ENCODE measurements around the gene MIX23. TPM values are rescaled to one million over a fixed set of nuclear protein-coding genes. Genes with fewer than 3 reads are reported as not detected.

MIX23 gene
- total and polyA plus RNA-seq, 2 of the 4 experiments (the other 2 are of a cell fraction), result 10.0 to 26.7 TPM

Small RNA genes within 50 kb of the gene (microRNA-seq; reads per million reads assigned to microRNA genes)
- not detected for gene AC083798.1 (ENCODE audit: insufficient read depth, insufficient read length)

Small RNA genes within 50 kb of the gene (small RNA-seq; reads per million reads assigned to genes)
- gene AC083798.1, result 0 reads per million in 5 experiments

Other genes starting within 250 kb of the MIX23 start
- gene CASR, start 199.6 kb downstream of the MIX23 start, total RNA-seq (2012; rRNA removed), result not detected in 2 replicates
- not detected in 2 replicates for gene CASR, start 199.6 kb downstream of the MIX23 start, polyA plus RNA-seq (2012; rRNA removed)
- gene CSTA, start 58.0 kb downstream of the MIX23 start, total RNA-seq (2012; rRNA removed), result not detected in 2 replicates
- gene CSTA, start 58.0 kb downstream of the MIX23 start, polyA plus RNA-seq (2012; rRNA removed), result 0.16 and 0.17 TPM in 2 replicates
- 28.9 and 33.9 TPM in 2 replicates for gene FAM162A, start 951 bp upstream of the MIX23 start, total RNA-seq (2012; rRNA removed)
- 66.5 and 66.8 TPM in 2 replicates for gene FAM162A, start 951 bp upstream of the MIX23 start, polyA plus RNA-seq (2012; rRNA removed)
- gene WDR5B, start 32.8 kb upstream of the MIX23 start, total RNA-seq (2012; rRNA removed), result 5.6 and 9.2 TPM in 2 replicates
- gene WDR5B, start 32.8 kb upstream of the MIX23 start, polyA plus RNA-seq (2012; rRNA removed), result 2.3 and 3.1 TPM in 2 replicates
- 53.3 and 112 TPM in 2 replicates for gene KPNA1, start 131.7 kb upstream of the MIX23 start, total RNA-seq (2012; rRNA removed)
- gene KPNA1, start 131.7 kb upstream of the MIX23 start, polyA plus RNA-seq (2012; rRNA removed), result 27.6 and 30.6 TPM in 2 replicates
- gene PARP9, start 181.1 kb upstream of the MIX23 start, total RNA-seq (2012; rRNA removed), result 7.7 and 8.6 TPM in 2 replicates
- gene PARP9, start 181.1 kb upstream of the MIX23 start, polyA plus RNA-seq (2012; rRNA removed), result 5.5 and 6.7 TPM in 2 replicates
- 7.9 and 8.9 TPM in 2 replicates for gene DTX3L, start 181.1 kb upstream of the MIX23 start, total RNA-seq (2012; rRNA removed)
- gene DTX3L, start 181.1 kb upstream of the MIX23 start, polyA plus RNA-seq (2012; rRNA removed), result 3.0 and 4.1 TPM in 2 replicates
- not detected in 2 replicates for gene PARP15, start 194.4 kb upstream of the MIX23 start, total RNA-seq (2012; rRNA removed)
- 0.03 and 0.10 TPM in 2 replicates for gene PARP15, start 194.4 kb upstream of the MIX23 start, polyA plus RNA-seq (2012; rRNA removed)